HG02943 (cell line): ENCODE measurements around the gene TEC.
"Not testable (repeated sequence)": the region's sequence is repeated elsewhere in the genome, so short reads cannot be mapped to it uniquely, and the experiment has no call there.

ENCODE experiments used
- ATAC-seq: cut with Tn5 transposase; IDR thresholded peaks from one replicate; pipeline ENCODE4 v1.9.1; 2021; ENCODE audit warnings: mild to moderate bottlenecking, low read depth, moderate library complexity; ENCODE audit not compliant: unreplicated experiment

Gene TEC

GRCh38 chr4:48173056-48173991 lies 96.3 kb downstream of the TEC start:
- ATAC-seq = no peak

- no peak for ATAC-seq
Observed at GRCh38 chr4:48172651-48173050, 97.0 kb downstream of the TEC start.

- ATAC-seq = no peak
Observed at GRCh38 chr4:48169636-48170035, 100.0 kb downstream of the TEC start.

- no peak for ATAC-seq
Observed at GRCh38 chr4:48167538-48168263, 101.9 kb downstream of the TEC start.

GRCh38 chr4:48164561-48164960 lies 105.1 kb downstream of the TEC start:
- ATAC-seq = not testable (repeated sequence)

GRCh38 chr4:48163746-48164145 lies 105.9 kb downstream of the TEC start:
- ATAC-seq = no peak

- no peak for ATAC-seq
Observed at GRCh38 chr4:48162162-48162561, 107.5 kb downstream of the TEC start.

- no peak for ATAC-seq
Observed at GRCh38 chr4:48157271-48157670, 112.4 kb downstream of the TEC start.

GRCh38 chr4:48156423-48156822 lies 113.2 kb downstream of the TEC start:
- ATAC-seq = no peak

- no peak for ATAC-seq
Observed at GRCh38 chr4:48153791-48154550, 115.7 kb downstream of the TEC start.

GRCh38 chr4:48152259-48152658 lies 117.4 kb downstream of the TEC start:
- ATAC-seq = no peak

GRCh38 chr4:48149827-48150370 lies 119.7 kb downstream of the TEC start:
- no peak for ATAC-seq

- no peak for ATAC-seq
Observed at GRCh38 chr4:48147621-48148020, 122.0 kb downstream of the TEC start.

GRCh38 chr4:48141048-48141447 lies 128.6 kb downstream of the TEC start:
- ATAC-seq = no peak

- ATAC-seq = no peak
Observed at GRCh38 chr4:48139691-48140090, 129.9 kb downstream of the TEC start.

- ATAC-seq = peak; percentile 90
Observed at GRCh38 chr4:48138936-48139335, 130.7 kb downstream of the TEC start.

- ATAC-seq = no peak
Observed at GRCh38 chr4:48138511-48138910, 131.1 kb downstream of the TEC start.

- ATAC-seq = no peak
Observed at GRCh38 chr4:48137846-48138245, 131.8 kb downstream of the TEC start.

- ATAC-seq = no peak
Observed at GRCh38 chr4:48134081-48134480, 135.6 kb downstream of the TEC start, which contains the start of gene TXK. TSS of gene TXK (minus strand) at chr4:48134250. CDS start at chr4:48134170, 80 bp downstream.

GRCh38 chr4:48133669-48134068 lies 136.0 kb downstream of the TEC start:
- no peak for ATAC-seq

GRCh38 chr4:48131736-48132135 lies 137.9 kb downstream of the TEC start:
- ATAC-seq = no peak
